ENCODE data around the gene EXPH5.

Gene EXPH5

GRCh38 chr11:108474664-108475463, 118.7 kb downstream of the EXPH5 start:
- Histone ChIP-seq H3K36me3 (ENCODE audit: control insufficient read depth in 2 of 2, insufficient read depth in 1 of 2, low read length in 2 of 2) (peaks cover 5 to 64% of the 10 kb centered on the region in 2 experiments; a peak in 2 of 3 replicates), H3K9me3 (ENCODE audit: control insufficient read depth, insufficient read depth, low read depth, low read length) (no peaks in the 10 kb centered on the region), H3K4me3 (ENCODE audit: low read depth, low read length) (no peak overlapping the region), H3K27ac (ENCODE audit: extremely low read depth, low read depth, low read length) (no peak overlapping the region), H3K4me1 (ENCODE audit: control insufficient read depth, insufficient read depth, low read length) (no peaks in the 10 kb centered on the region)
- CTCF ChIA-PET, result no interaction called here
- POLR2A ChIA-PET, result no interaction called here
- TF ChIP-seq ZNF146 (tag by site-specific recombination; IDR thresholded peaks at IDR 0.05) (no peak), WT1 (tag by site-specific recombination; IDR thresholded peaks at IDR 0.05) (no peak), ZNF292 (tag by site-specific recombination; IDR thresholded peaks at IDR 0.05; ENCODE audit: borderline replicate concordance, low read depth) (no peak), KLF1 (tag by site-specific recombination; IDR thresholded peaks at IDR 0.05) (no peak), ZNF639 (tag by site-specific recombination; IDR thresholded peaks at IDR 0.05) (no peak), ATF2 (tag by site-specific recombination; IDR thresholded peaks at IDR 0.05; ENCODE audit: low read depth) (no peak)

- Histone ChIP-seq H3K36me3 (ENCODE audit: control insufficient read depth in 2 of 2, insufficient read depth in 1 of 2, low read length in 2 of 2) (peaks cover 5 to 47% of the 10 kb centered on the region in 2 experiments; a peak in 2 of 3 replicates), H3K27ac (ENCODE audit: extremely low read depth, low read depth, low read length) (no peak overlapping the region), H3K4me3 (ENCODE audit: low read depth, low read length) (no peak overlapping the region), H3K9me3 (ENCODE audit: control insufficient read depth, insufficient read depth, low read depth, low read length) (no peaks in the 10 kb centered on the region), H3K4me1 (ENCODE audit: control insufficient read depth, insufficient read depth, low read length) (no peaks in the 10 kb centered on the region)
- no peak for TF ChIP-seq ZNF398 (tag by site-specific recombination; IDR thresholded peaks at IDR 0.05)
- no peak for TF ChIP-seq OVOL3 (tag by site-specific recombination; IDR thresholded peaks at IDR 0.05)
- no peak for TF ChIP-seq SCRT1 (tag by site-specific recombination; IDR thresholded peaks at IDR 0.05; ENCODE audit: borderline replicate concordance)
- TF ChIP-seq ZNF37A (tag by site-specific recombination; IDR thresholded peaks at IDR 0.05), result no peak
- no peak for TF ChIP-seq ZXDB (tag by site-specific recombination; IDR thresholded peaks at IDR 0.05)
- TF ChIP-seq ZNF544 (tag by site-specific recombination; IDR thresholded peaks at IDR 0.05), result no peak
- no peak for TF ChIP-seq ZNF529 (tag by site-specific recombination; IDR thresholded peaks at IDR 0.05; ENCODE audit: insufficient replicate concordance)
- TF ChIP-seq ZBTB26 (tag by site-specific recombination; optimal IDR thresholded peaks at IDR 0.05), result no peak
- TF ChIP-seq ZIC2 (tag by site-specific recombination; IDR thresholded peaks at IDR 0.05), result no peak
- no peak for TF ChIP-seq ATF2 (tag by site-specific recombination; IDR thresholded peaks at IDR 0.05; ENCODE audit: low read depth)
- no peak for TF ChIP-seq ZNF211 (tag by site-specific recombination; IDR thresholded peaks at IDR 0.05; ENCODE audit: low read depth)
- TF ChIP-seq ZNF701 (tag by site-specific recombination; IDR thresholded peaks at IDR 0.05), result no peak
- TF ChIP-seq ZNF169 (tag by site-specific recombination; IDR thresholded peaks at IDR 0.05), result no peak
- TF ChIP-seq ZFP41 (tag by site-specific recombination; IDR thresholded peaks at IDR 0.05; ENCODE audit: borderline replicate concordance), result no peak
- ChIA-PET CTCF (no interaction called here), POLR2A (no interaction called here)
Observed at GRCh38 chr11:108472681-108473080, 120.9 kb downstream of the EXPH5 start.
